Breast epithelium (tissue), 3 donors: ENCODE data around the gene CLIP4.
A peak's percentile ranks its signal among the peaks of the same experiment; 100 is the strongest.

Source experiments
- CTCF ChIP-seq, 3 donors: fragments of 450-650 bp; IDR thresholded peaks; one replicate each; pipeline ENCODE4 v1.5.1; 2016 to 2017; ENCODE audit warnings: antibody characterized with exemption in 3 of 3, mild to moderate bottlenecking in 3 of 3, moderate library complexity in 3 of 3
- POLR2A ChIP-seq: fragments of 450-650 bp; IDR thresholded peaks from one replicate; pipeline ENCODE4 v1.6.1; 2016; ENCODE audit warnings: antibody characterized with exemption, mild to moderate bottlenecking, moderate library complexity

DNA sequence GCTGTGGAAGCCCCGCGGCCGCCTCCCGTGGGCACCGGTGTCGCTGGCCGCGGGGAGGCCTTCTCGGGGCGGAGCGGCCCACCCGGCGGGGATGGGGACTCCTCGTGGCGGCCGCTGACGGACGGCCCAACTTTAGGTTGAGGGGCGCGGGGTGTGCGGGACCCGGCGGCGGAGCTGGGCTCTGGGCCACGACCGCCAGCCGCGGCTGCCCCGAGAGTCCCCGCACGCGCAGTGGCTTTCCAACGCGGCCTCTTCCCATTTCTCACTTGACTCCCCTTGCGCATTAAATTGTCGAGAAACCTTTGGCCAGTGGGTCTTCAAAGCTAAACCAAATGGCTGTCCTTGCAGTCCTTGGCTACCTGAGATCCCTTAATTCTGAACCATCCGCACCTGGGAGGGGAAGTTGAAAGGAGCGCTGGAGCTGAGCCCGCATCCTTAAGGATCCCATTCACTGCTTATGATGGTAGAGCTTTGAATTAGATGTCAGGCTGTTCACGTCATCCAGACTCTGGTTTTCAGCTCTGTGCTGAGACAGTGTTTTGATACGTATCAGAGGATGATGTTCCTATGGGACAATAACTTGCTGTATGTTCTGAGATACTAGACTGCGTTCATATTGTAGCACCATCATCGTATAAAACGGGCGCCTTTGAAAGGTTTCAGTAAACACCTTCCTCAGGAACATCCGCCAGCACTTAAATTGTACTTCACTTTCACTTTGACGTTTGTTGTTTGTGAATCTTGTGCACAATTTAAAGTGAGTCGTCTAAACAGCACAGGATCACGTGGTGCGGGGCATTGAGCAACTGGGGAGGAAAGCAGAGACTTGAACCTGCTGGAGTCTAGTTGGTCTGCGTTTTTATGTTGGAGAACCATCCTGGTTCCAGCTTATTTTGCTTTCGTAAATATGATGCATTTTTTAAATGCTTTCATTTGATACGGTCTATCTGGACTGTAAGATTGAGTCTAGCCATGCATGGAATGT, 874 bp downstream of the CLIP4 start:
- TF ChIP-seq POLR2A: peak; percentile 12
- TF ChIP-seq CTCF (IDR thresholded peaks at IDR 0.05): no peak
